NCI-H2227 (cell line): Measurements from ENCODE around the gene HMG20B.
"Not testable (repeated sequence)": the region's sequence is repeated elsewhere in the genome, so short reads cannot be mapped to it uniquely, and the experiment has no call there.

Source experiments
- DNase-seq: peaks from one replicate; lab custom pipeline; 2025; ENCODE audit not compliant: unreplicated experiment; lab: John Stamatoyannopoulos, UW

HMG20B gene

DNA sequence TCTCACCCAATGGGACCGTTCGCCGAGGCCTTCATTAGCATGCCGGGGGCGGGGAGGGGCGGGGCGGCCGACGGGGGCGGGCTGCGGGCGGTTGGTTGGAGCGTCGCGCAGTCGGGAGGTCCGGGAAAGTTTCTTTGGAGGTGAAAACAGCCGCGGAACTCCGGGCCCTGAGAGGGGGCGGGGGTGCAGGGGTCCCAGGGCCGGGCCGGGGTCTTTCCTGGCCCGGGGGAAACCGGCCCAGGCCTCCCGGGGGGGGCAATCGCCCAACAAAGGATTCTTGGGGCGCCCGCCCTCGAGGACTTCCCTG, at the start of gene HMG20B:
TSS of gene HMG20B (plus strand) at position 90 of the 307 bp plus-strand sequence. CDS start 366 bp downstream, outside the sequence.
- no peak for DNase-seq

DNA sequence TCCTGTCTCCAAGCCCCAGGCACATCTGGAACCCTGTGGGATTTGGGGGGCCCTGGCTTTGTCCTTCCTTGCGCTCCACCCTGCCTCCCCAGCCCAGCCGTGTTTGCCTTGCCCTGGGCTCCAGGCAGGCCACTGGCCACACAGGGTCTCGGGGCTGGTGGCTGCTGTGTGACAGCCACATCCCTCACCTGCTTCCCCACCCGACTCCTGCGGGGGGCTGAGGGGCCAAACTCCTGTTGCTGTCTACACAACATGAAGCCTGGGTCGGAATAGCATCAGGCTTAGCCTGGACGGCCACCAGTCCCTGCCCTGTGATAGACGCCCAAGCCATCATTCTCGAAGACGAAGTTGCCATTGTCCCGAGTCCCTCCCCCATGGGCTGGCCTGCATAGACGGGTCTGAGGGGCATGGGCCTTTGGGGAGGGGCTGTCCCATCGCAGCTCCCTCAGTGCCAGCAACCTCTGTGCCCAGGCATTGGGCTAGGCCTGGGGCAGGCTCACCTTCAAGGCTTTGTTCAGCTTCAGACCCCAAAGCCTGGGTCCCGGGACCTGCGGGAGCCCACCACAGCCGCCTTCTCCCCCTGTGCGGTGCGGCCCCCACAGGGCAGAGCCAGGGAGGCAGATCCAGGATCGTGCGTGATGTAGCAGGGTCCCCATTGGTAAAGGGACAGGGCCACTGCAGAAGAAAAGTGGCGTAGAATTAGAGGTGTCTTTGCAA, 49.2 kb upstream of the HMG20B start:
- DNase-seq = no peak

DNA sequence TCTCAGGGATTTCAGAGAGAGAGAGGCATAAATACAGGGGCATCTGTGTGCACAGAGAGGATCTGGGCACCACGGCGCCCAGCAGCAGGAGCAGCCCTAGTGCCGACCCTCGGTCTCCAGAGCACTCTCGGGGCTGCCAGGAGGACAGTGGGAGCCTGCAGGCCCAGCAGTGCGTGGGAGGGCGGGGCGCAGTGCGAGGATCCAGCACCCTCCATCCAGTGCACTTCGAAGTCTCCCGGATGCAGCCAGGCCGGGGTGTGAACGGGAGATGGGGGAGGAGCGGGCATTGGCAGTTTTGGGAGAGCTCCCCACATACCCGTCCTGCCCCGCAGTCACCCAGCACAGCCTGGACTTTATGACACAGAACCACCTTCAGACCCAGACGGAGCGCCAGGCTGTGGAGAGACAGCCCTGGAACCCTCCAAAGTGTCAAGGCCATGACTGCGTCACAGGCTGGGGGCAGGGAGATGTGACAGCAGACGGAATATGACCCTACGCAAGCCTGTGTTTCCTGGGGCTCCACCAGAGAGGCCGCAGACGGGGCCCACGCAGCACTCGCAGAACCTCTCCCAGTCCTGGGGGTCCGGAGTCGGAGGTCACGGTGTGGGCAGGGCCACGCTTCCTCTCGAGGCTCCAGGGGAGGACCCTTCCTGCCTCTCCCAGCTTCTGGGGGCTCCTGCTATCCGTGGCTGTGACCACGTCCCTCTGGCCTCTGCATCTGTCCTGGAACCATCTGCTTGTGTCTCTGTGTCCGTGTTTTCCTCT, 48.5 kb upstream of the HMG20B start:
- DNase-seq = no peak

DNA sequence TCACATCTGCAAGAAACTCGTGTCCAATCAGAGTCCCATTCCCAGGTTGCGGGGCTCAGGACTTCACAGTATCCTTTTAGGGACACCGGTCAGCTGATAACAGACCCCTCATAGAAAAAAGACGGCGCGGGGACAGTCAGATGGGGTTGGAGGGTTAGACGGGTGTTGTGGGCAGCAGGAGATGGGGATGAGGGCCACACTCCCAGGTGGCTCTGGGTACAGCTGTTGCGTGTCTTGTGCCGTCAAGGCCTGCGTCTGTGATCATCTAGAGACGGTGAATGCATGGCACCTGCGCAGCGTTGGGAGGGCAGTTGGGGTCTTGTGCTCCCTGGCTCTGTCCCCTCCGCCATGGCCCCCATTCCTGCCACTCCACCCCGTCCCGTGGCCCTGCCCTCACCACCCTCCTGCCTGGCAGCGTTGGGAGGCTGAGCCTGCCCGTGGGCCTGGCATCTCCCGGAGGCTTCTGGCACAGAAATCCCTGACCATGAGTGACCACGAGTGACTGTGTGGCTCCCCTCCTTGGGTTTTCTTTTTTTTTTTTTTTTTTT, 47.8 kb upstream of the HMG20B start:
- no peak for DNase-seq

DNA sequence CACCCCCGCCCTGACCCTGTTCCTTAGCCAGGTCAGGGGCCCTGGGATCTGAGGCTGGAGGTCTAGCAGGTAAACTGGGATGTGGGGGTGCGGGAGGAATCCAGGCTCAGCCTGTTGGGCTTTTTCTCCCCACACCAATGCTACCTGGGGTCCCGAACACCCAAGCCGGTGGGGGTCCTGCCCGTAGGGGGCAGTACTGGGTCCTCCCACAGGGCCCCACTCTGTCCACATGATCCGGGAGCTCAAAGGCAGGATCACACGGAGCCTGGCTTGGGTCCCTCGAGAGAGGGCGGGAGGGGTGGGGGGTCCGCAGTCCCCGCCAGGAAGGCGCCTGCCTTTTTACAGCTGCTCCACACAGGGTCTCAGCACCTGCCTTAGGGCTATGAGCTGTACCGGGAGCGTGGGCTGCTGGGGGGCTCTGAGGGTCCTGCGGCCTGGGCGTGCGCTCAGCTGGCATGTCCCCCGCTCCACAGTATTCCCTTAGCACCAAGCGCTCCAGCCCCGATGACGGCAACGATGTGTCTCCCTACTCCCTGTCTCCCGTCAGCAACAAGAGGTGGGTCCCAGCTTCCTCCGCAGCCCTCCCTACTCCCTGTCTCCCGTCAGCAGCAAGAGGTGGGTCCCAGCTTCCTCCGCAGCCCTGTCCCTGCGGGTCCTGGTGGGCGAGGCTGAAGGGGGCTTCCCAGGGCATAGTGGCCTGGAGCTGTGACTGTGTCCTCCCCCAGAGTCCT, 46.1 kb upstream of the HMG20B start:
- DNase-seq = no peak

DNA sequence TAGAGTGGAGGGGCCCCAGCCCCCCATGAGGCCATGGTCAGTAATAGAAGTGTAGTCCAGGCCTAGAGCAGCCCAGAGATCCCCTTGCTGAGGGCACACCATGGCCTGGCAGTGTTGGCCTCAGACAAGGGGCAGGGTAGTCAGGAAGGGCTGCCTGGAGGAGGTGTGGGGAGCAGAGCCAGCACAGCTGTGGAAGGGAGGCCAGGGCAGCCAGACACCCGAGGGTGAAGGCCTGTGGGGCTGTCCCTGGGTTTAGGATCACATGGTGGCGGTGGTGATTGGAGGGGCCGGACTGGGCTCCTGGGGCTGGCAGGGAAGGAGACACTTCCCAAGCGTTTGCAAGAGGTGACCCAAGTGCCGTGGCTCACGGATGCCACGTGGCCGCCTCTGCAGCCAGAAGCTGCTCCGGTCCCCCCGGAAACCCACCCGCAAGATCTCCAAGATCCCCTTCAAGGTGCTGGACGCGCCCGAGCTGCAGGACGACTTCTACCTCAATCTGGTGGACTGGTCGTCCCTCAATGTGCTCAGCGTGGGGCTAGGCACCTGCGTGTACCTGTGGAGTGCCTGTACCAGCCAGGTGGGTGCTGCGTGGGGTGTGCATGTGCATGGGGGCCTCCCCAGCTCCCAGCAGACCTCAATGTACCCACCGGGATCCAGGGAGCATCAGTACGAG, 45.4 kb upstream of the HMG20B start:
- no peak for DNase-seq

DNA sequence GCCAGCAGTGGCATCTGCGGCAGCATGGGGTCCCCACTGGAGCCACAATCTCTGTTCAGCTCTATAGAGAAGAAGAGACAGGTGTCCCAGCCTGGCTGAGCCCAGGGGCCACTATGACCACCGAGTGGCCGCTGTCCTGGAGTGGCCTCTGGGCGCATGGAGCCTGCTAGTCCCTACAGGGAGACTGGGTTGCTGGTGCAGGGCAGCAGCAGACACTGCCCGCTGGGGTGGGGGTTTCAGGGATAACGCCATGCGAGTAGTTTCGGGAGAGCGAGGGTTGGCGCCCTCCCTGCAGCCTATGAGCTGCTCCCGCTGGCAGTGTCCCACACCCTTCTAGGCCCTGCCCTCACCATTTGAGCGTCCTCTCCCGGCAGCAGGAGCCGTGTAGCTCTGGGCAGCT, 44.7 kb upstream of the HMG20B start:
- DNase-seq = no peak

DNA sequence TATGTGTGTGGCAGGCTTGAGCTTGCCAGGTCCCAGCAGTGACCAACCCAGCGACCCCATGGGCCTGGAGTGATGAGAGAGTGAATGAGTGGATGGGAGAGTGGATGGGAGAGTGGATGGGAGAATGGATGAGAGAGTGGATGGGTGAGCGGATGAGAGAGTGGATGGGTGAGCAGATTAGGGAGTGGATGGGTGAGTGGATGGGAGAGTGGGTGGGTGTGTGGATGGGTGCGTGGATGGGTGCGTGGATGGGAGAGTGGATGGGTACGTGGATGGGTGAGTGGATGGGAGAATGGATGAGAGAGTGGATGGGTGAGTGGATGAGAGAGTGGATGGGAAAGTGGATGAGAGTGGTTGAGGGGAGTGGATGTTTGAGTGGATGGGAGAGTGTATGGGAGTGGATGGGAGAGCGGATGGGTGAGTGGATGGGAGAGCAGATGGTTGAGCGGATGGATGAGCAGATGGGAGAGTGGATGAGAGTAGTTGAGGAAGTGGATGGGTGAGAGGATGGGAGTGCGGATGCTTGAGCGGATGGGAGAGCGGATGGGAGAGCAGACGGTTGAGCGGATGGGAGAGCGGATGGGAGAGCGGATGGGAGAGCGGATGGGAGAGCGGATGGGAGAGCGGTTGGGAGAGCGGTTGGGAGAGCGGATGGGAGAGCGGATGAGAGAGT, 44.1 kb upstream of the HMG20B start:
- DNase-seq = no peak

DNA sequence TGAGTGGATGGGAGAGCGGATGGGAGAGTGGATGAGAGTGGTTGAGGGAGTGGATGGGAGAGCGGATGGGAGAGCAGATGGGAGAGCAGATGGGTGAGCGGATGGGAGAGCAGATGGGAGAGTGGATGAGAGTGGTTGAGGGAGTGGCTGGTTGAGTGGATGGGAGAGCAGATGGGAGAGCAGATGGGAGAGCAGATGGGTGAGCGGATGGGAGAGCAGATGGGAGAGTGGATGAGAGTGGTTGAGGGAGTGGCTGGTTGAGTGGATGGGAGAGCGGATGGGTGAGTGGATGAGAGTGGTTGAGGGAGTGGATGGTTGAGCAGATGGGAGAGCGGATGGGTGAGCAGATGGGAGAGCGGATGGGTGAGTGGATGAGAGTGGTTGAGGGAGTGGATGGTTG, 43.4 kb upstream of the HMG20B start:
- not testable (repeated sequence) for DNase-seq

DNA sequence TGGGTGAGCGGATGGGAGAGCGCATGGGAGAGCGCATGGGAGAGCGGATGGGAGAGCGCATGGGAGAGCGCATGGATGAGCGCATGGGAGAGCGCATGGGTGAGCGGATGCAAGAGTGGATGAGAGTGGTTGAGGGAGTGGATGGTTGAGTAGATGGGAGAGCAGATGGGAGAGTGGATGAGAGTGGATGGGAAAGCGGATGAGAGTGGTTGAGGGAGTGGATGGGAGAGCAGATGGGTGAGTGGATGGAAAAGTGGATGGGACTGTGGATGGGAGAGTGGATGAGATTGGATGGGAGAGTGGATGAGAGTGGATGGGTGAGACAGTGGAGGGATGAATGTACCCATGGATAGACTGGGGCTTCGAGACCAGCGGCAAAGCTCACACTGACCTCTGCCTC, 42.4 kb upstream of the HMG20B start:
- no peak for DNase-seq

DNA sequence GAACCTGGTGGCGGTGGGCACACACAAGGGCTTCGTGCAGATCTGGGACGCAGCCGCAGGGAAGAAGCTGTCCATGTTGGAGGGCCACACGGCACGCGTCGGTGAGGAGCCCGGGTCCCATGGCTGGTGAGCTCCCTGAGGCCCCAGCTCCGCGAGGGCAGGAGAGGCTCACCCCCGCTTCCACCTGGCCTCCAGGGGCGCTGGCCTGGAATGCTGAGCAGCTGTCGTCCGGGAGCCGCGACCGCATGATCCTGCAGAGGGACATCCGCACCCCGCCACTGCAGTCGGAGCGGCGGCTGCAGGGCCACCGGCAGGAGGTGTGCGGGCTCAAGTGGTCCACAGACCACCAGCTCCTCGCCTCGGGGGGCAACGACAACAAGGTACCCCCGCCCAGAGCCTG, 41.0 kb upstream of the HMG20B start:
- no peak for DNase-seq

DNA sequence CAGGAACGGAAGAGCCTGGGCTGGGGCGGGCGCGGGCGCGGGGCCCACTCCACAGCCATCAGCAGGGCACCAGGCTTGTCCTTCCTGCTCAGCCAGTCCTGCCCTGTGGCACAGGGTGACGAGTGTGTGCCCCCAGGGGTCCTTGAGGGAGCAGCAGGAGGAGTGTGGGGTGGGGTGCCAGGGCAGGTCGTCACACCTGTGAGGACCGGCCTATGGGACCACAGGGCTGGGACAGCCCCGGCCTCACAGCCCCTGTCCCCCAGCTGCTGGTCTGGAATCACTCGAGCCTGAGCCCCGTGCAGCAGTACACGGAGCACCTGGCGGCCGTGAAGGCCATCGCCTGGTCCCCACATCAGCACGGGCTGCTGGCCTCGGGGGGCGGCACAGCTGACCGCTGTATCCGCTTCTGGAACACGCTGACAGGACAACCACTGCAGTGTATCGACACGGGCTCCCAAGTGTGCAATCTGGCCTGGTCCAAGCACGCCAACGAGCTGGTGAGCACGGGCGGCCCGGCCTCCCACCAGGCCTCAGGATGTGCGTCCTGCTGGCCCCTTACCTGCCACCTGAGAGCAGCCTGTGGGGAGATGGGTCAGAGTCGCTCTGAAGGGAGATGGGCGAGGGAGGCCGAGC, 40.5 kb upstream of the HMG20B start:
- no peak for DNase-seq

DNA sequence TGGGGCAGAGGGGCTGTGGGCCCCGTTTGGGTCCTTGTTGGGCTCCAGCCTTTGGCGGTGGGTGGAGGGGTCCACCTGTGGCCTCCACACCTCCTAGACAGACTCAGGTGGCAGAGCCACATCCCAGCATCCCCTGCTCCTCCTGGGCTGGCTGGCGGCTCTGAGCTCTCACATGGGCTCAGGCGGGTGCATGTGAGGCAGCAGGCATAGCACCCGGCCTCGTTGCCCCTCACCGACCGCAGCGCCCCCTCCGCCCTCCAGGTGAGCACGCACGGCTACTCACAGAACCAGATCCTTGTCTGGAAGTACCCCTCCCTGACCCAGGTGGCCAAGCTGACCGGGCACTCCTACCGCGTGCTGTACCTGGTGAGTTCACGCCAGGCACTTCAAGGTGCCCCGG, 39.7 kb upstream of the HMG20B start:
- DNase-seq = no peak

DNA sequence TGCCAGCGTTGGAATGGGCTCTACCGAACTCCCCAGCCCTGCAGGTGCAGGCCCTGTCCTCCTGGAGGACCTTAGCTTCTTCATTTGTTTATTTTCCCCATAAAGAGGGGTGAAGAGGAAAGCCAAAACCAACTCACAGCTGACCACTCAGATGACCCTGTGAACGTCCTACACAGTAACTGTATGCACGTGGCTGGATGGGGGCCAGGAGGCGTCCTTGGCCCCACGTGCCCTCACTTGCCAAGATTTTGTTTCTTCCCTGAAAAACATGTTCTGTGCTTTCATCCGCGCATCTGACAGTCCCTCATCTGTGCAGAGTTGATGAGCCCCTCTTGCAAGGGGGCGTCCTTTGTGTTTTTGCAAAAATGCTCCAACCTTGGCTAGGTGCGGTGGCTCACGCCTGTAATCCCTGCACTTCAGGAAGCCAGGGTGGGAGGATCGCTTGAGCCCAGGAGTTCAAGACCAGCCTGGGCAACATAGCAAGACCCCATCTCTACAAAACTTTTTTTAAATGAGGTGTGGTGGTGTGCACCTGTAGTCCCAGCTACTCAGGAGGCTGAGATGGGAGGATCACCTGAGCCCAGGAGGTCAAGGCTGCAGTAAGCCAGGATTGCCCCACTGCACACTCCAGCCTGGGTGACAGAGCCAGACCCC, 39.1 kb upstream of the HMG20B start:
- no peak for DNase-seq

DNA sequence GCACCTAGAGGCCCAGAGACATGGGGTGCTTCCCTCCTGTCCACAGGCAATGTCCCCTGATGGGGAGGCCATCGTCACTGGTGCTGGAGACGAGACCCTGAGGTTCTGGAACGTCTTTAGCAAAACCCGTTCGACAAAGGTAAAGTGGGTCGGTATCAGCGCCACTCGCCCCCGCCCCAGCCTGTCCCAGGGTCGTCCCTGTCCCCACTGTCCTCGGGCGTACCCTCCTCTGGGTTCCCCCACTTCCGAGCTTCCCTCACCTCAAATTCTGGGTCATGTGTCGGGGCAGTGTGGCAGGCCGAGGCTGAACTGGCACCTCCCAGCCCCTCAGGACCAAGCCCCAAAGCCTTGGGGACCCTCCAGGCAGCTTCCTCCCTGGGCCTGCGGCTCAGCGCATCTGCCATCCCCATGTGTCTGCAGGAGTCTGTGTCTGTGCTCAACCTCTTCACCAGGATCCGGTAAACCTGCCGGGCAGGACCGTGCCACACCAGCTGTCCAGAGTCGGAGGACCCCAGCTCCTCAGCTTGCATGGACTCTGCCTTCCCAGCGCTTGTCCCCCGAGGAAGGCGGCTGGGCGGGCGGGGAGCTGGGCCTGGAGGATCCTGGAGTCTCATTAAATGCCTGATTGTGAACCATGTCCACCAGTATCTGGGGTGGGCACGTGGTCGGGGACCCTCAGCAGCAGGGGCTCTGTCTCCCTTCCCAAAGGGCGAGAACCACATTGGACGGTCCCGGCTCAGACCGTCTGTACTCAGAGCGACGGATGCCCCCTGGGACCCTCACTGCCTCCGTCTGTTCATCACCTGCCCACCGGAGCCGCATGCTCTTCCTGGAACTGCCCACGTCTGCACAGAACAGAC, 38.1 kb upstream of the HMG20B start:
- no peak for DNase-seq

DNA sequence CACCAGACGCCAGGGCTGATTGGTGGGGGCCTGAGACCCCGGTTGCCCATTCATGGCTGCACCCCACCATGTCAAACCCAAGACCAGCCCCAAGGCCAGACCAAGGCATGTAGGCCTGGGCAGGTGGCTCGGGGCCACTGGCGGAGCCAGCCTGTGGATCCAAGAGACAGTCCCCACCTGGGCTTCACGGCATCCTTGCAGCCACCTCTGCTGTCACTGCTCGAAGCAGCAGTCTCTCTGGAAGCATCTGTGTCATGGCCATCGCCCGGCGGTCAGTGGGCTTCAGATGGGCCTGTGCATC, 37.6 kb upstream of the HMG20B start:
- DNase-seq = no peak

DNA sequence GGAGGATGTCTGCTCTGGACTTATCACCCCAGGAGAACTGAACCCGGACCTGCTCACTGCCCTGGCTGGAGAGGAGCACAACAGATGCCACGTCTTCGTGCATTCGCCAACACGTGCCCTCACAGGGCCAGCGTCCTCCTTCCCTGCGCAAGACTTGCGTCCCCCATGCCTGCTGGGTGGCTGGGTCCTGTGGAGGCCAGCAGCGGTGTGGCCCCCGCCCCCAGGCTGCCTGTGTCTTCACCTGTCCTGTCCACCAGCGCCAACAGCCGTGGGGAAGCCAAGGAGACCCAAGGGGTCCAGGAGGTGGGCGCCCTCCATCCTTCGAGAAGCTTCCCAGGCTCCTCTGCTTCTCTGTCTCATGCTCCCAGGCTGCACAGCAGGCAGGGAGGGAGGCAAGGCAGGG, 37.2 kb upstream of the HMG20B start:
- no peak for DNase-seq

DNA sequence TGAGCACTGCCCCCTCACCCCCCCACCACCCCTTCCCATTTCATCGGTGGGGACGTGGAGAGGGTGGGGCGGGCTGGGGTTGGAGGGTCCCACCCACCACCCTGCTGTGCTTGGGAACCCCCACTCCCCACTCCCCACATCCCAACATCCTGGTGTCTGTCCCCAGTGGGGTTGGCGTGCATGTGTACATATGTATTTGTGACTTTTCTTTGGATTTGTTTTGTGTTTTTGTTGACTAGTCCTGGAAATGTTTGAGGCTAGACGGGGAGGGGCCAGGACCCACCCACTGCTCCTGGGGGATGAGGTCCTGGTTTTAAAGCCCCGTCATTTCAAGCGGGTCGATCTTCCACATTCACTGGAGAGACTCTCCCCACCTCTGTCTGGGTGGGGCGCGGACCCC, 36.8 kb upstream of the HMG20B start:
- DNase-seq = no peak
